Endothelial cell (in vitro differentiated cells): ENCODE measurements around the gene CA4. TPM values are rescaled to one million over a fixed set of nuclear protein-coding genes. Genes with fewer than 3 reads are reported as not detected.

Experiments
- DNase-seq: peaks from one replicate; pipeline ENCODE4 v3.0.0; 2021; ENCODE audit warnings: low spot score
- H3K27ac Mint-ChIP-seq: one replicate; pipeline ENCODE4 v1.8.0; 2021; ENCODE audit warnings: mixed read lengths, inconsistent platforms; ENCODE audit not compliant: unreplicated experiment
- H3K27me3 Mint-ChIP-seq: one replicate; pipeline ENCODE4 v1.8.0; 2021; ENCODE audit warnings: mild to moderate bottlenecking, moderate library complexity, mixed read lengths, inconsistent platforms; ENCODE audit not compliant: unreplicated experiment
- H3K36me3 Mint-ChIP-seq: one replicate; pipeline ENCODE4 v1.8.0; 2021; ENCODE audit warnings: mild to moderate bottlenecking, low read depth, mixed read lengths, inconsistent platforms; ENCODE audit not compliant: unreplicated experiment
- H3K4me1 Mint-ChIP-seq: one replicate; pipeline ENCODE4 v1.8.0; 2021; ENCODE audit warnings: mild to moderate bottlenecking, mixed read lengths, inconsistent platforms; ENCODE audit not compliant: unreplicated experiment
- H3K4me3 Mint-ChIP-seq: one replicate; pipeline ENCODE4 v1.8.0; 2021; ENCODE audit warnings: mild to moderate bottlenecking, mixed read lengths, inconsistent platforms; ENCODE audit not compliant: unreplicated experiment
- H3K9me3 Mint-ChIP-seq: one replicate; pipeline ENCODE4 v1.8.0; 2021; ENCODE audit warnings: mixed read lengths, inconsistent platforms; ENCODE audit not compliant: unreplicated experiment
- total RNA-seq: library from RNA; stranded (reverse); fragmentation: NEBNext Ultra II Directional; extraction: Animal tissue kit (Norgen Biotek cat#: 25700); gene quantifications from one replicate; pipeline ENCODE4 v1.2.1, GENCODE V29; 2021; ENCODE audit not compliant: unreplicated experiment
- TF ChIP-seq, protein P1 (sequence below): fragments of 200-600 bp; sonication (generic); IDR thresholded peaks from one replicate; pipeline ENCODE4 v1.5.0; 2021; ENCODE audit warnings: antibody characterized with exemption; ENCODE audit not compliant: unreplicated experiment

CA4 gene
- total RNA-seq, 1 donor from 2014 or later = 8.3 TPM

DNA sequence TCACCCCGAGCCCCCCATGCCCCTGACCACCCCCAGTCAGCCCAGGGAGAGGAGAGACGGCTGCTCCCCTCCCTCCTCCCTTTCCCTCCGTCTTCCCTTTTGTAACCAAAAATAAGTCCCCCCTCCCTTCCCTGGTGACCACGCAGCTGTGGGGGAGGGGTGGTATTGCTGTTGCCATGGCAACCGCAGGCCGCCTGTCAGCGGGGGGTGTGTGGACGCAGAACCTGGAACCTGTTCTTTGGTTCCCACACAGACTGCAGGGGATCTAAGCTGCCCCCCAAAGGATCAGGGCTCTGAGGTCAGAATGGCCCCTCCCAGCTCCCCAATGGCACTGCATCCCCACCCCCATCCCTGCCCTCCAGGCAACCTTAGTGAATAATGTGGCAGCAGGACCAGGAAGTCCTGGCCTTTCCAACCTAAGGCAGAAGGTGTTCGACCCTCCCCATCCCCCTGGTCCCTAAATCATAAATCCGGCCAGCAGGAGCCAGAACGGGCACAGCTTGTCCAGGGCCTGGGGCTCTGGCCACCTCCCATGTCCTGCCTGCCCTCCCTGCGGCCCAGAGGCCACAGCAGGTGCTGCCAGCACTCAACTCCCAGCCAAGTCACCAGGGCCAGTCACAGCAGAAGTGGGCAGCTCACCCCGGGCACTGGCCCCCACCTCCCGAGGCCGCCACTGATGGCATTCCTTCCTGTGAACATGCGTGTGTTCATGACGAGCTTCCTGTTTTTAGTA is 12.0 kb downstream of the CA4 start:
- Mint-ChIP-seq H3K27ac (peak overlapping the region; percentile 57), H3K27me3 (peaks cover 16% of the 10 kb centered on the region), H3K4me3 (no peak overlapping the region), H3K9me3 (no peaks in the 10 kb centered on the region), H3K4me1 (peaks cover 44% of the 10 kb centered on the region), H3K36me3 (peaks cover 2% of the 10 kb centered on the region)
- TF ChIP-seq, protein P1, sequence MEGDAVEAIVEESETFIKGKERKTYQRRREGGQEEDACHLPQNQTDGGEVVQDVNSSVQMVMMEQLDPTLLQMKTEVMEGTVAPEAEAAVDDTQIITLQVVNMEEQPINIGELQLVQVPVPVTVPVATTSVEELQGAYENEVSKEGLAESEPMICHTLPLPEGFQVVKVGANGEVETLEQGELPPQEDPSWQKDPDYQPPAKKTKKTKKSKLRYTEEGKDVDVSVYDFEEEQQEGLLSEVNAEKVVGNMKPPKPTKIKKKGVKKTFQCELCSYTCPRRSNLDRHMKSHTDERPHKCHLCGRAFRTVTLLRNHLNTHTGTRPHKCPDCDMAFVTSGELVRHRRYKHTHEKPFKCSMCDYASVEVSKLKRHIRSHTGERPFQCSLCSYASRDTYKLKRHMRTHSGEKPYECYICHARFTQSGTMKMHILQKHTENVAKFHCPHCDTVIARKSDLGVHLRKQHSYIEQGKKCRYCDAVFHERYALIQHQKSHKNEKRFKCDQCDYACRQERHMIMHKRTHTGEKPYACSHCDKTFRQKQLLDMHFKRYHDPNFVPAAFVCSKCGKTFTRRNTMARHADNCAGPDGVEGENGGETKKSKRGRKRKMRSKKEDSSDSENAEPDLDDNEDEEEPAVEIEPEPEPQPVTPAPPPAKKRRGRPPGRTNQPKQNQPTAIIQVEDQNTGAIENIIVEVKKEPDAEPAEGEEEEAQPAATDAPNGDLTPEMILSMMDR = no peak
- peak; percentile 58 for DNase-seq

DNA sequence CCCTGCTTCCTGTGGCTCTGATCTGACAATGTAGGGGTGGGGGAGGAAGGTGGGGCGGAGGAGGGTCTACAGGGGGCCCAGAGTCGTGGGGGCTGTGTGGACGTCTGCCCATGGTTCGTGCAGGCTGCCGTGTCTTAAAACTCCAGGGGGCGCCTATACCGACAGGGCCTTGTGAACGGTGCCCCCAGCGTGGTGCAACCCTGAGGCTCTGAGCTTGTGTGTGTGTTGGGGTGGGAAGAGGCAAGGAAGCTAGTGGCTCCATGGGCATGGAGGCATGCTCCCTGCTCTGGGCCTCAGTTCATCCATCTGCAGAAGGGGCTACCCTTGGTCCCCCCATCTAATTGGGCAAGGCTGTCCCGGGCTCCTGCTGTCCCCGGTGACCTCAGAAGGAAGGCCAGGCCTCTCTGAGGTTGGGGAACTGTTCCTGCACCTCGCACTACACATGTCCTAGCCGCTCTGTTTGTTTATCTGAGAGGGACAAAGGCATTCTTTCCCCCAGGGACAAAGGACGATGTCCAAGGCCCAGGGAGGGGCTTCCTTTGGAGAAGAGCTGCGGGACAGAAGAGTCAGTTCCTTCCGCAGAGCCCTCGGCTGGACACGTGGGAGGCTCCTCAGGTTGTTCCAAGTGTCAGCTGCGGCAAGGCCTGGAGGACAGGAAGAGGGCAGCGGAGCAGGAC is 13.5 kb downstream of the CA4 start:
- TF ChIP-seq, protein P1 = no peak
- peak overlapping the region; percentile 74 for H3K27ac Mint-ChIP-seq
- peaks cover 13% of the 10 kb centered on the region for H3K27me3 Mint-ChIP-seq
- peak; percentile 53 for DNase-seq
- no peak overlapping the region for H3K4me3 Mint-ChIP-seq
- H3K4me1 Mint-ChIP-seq = peaks cover 50% of the 10 kb centered on the region
- no peaks in the 10 kb centered on the region for H3K9me3 Mint-ChIP-seq
- H3K36me3 Mint-ChIP-seq = no peaks in the 10 kb centered on the region

- Mint-ChIP-seq H3K36me3 (no peaks in the 10 kb centered on the region), H3K27ac (no peak overlapping the region), H3K27me3 (peaks cover 13% of the 10 kb centered on the region), H3K4me3 (no peak overlapping the region), H3K4me1 (peaks cover 55% of the 10 kb centered on the region), H3K9me3 (no peaks in the 10 kb centered on the region)
- TF ChIP-seq, protein P1 = no peak
- DNase-seq = no peak
These were observed 14.4 kb downstream of the CA4 start for GRCh38 chr17:60164164-60164563.

- DNase-seq = no peak
- H3K4me3 Mint-ChIP-seq = no peak overlapping the region
- H3K36me3 Mint-ChIP-seq = no peaks in the 10 kb centered on the region
- H3K27ac Mint-ChIP-seq = no peak overlapping the region
- peaks cover 13% of the 10 kb centered on the region for H3K27me3 Mint-ChIP-seq
- H3K4me1 Mint-ChIP-seq = peaks cover 58% of the 10 kb centered on the region
- no peaks in the 10 kb centered on the region for H3K9me3 Mint-ChIP-seq
- TF ChIP-seq, protein P1 = no peak
These were observed 14.9 kb downstream of the CA4 start for GRCh38 chr17:60164697-60165096.

GRCh38 chr17:60165223-60165622 is 15.4 kb downstream of the CA4 start:
- Mint-ChIP-seq H3K36me3 (no peaks in the 10 kb centered on the region), H3K4me1 (peaks cover 58% of the 10 kb centered on the region), H3K9me3 (no peaks in the 10 kb centered on the region), H3K4me3 (no peak overlapping the region), H3K27me3 (peaks cover 9% of the 10 kb centered on the region), H3K27ac (no peak overlapping the region)
- TF ChIP-seq, protein P1 = no peak
- DNase-seq = no peak
